Fibroblast of villous mesenchyme (primary cell): ENCODE data around the gene MED25. TPM values are rescaled to one million over a fixed set of nuclear protein-coding genes. Genes with fewer than 3 reads are reported as not detected.

Experiments
- DNase-seq: peaks from one replicate; pipeline ENCODE4 v3.0.0-alpha.2; 2010; ENCODE audit warnings: low read depth
- H3K4me3 ChIP-seq: 2 replicates; pipeline ENCODE4 v1.5.1; 2011; ENCODE audit warnings: low read depth, mild to moderate bottlenecking, low read length
- total RNA-seq: library from RNA; depleted of rRNA; stranded (reverse); fragments of >200 nt; gene quantifications from 2 replicates; pipeline ENCODE4 v1.2.3, GENCODE V29; 2012
- TF ChIP-seq, protein P1 (sequence below): IDR thresholded peaks from 2 replicates; pipeline ENCODE4 v1.5.1; 2012; ENCODE audit warnings: low read depth, mild to moderate bottlenecking, low read length; ENCODE audit not compliant: insufficient read depth

Gene MED25
- total RNA-seq, 1 donor, result 21.6 TPM

DNA sequence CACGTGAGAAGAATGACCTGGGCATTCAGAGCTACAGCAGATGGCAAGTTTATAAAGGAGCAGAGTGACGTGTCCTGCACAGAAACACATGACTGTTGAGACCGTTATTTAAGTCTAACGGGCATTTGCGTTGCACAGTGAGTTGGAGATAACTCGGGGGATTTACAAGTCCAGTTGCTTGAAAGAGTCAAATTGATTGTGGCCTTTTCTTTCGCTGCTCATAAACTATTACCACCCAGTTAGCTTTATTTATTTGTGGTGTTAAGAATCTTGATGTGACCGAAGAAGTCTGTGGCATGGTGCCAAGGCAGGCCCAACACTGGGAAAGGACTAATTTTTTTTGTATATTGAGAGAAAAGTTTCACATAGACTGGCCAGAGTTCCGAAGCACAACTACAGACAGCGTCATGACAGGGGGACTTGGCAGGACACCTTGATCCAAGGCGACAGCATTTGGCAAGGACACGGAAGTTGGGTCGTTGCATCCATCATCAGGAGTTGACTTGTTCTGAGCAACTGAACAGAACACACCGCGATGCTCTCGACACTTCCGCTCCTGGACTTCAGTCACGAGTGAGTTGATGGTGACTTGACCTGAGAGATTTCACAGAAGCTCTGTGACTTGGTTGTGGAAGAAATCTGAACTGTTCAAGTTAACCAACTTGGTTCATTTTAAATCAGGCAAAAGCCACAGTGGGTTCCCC lies 20.9 kb downstream of the MED25 start:
- no peak for DNase-seq
- TF ChIP-seq, protein P1, sequence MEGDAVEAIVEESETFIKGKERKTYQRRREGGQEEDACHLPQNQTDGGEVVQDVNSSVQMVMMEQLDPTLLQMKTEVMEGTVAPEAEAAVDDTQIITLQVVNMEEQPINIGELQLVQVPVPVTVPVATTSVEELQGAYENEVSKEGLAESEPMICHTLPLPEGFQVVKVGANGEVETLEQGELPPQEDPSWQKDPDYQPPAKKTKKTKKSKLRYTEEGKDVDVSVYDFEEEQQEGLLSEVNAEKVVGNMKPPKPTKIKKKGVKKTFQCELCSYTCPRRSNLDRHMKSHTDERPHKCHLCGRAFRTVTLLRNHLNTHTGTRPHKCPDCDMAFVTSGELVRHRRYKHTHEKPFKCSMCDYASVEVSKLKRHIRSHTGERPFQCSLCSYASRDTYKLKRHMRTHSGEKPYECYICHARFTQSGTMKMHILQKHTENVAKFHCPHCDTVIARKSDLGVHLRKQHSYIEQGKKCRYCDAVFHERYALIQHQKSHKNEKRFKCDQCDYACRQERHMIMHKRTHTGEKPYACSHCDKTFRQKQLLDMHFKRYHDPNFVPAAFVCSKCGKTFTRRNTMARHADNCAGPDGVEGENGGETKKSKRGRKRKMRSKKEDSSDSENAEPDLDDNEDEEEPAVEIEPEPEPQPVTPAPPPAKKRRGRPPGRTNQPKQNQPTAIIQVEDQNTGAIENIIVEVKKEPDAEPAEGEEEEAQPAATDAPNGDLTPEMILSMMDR, result no peak
- H3K4me3 ChIP-seq, result no peak overlapping the region

DNA sequence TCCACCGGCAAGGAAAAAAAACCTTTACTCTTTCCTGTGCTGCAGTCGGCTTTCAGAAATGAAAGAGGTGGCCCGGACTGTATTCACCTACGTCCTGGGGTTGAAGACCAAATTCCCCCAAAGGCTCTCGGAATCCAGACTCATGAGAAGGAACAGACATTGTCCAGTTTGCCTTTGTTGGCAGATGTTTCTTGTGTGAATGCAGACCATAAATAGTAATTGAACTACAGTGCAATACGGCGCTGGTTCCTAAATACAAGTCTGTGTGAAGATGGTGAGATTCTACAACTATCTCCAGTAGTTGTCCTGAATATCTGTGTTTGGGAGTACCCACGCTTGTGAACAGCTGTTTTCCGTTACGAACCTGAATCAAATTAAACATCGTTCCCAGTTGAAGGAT lies 21.6 kb downstream of the MED25 start:
- DNase-seq, result no peak
- H3K4me3 ChIP-seq, result no peak overlapping the region
- TF ChIP-seq, protein P1, result no peak

DNA sequence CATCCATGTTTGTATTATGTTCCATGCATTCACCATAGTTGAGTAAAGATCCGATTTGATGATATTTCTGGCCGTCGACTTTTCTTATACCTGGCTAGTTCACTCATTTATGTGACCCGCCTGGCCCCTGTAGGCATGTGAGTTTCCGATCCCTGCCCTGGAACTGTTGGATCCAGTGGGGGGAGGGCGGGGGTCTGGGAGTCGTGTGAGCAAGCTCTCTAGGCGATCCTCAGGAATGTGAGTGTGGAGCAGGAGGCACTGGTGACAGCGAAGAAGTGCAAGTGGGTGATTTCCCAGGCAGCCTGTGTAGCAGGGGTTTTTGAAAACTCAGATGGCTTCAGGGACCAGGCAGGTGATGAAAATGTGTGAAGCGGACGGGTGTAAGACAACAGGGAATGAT lies 22.2 kb downstream of the MED25 start:
- no peak overlapping the region for H3K4me3 ChIP-seq
- DNase-seq, result no peak
- TF ChIP-seq, protein P1, result no peak

DNA sequence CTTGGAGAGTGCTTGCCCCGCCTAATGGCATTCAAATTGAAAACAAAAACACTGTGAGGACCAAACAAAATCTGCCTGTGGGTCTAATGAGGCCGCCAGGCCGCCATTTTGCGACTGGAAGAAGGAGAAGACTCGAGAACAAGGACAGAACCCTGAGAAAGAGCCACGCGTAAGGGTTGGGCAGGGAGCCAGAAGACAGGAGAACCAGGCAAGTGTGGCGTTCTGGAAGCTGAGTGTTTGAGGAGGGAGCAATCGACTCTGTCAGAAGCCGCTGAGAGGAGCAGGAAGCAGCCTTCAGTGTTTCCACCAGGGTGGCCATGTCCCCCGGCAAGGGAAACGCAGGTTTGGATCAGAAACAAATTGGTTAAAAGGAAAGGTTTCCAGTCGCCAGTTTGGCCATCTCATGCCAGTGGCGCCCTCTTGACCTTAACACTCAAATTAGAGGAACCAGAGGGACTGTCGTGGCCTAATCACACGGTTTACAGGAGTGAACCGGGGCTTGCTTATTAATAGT lies 22.7 kb downstream of the MED25 start:
- no peak for DNase-seq
- TF ChIP-seq, protein P1, result no peak
- no peak overlapping the region for H3K4me3 ChIP-seq

DNA sequence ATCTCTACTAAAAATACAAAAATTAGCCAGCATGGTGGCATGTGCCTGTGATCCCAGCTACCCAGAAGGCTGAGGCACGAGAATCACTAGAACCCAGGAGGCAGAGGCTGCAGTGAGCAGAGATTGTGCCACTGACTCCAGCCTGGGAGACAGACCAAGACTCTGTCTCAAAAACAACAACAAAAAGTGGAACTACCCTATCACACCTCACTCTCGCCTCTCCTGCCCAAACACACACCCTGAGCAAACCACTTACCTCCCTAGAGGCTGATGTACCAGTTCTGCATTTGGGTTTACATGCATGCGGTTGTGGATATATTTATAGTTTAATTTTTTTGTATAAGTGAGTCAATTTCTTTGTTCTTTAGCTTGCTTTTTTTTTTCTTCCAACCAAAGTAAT lies 25.2 kb downstream of the MED25 start:
- no peak for DNase-seq
- no peak overlapping the region for H3K4me3 ChIP-seq
- TF ChIP-seq, protein P1, result no peak

DNA sequence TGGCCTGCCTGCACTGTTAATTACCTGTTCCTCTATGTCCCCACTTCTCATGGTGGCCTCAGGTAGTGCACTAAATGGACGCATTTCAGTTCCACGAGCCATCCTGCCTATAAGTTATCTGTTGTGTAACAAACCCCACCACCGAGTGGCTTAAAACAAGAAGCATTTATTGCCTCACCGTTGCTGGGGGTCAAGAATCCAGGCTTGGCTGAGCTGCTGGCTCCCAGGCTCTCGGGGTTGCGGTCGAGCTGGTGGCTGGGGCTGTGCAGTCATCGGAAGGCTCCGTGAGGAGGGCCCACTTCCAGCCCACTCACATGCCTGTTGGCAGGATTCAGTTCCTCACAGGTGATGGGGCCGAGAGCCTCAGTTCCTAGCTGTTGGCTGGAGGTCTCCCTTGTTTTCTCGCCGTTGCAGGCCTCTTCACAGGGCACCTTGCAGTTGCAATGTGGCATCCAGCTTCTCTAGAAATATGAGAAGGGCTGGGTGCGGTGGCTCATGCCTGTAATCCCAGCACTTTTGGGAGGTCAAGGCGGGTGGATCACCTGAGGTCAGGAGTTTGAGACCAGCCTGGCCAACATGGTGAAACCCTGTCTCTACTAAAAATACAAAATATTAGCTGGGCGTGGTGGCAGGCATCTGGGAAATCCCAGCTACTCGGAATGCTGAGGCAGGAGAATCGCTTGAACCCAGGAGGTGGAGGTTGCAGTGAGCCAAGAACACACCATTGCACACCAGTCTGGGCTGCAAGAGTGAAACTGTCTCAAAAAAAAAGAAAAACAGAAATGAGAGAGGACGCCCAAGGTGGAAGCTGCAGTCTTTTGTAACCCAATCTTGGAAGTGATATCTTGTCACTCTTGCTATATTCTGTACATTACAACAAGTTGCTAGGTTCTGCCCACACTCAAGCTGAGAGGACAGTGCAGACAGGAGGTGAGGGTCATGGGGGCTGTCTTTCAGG lies 26.3 kb downstream of the MED25 start:
- no peak for DNase-seq
- TF ChIP-seq, protein P1, result no peak
- no peak overlapping the region for H3K4me3 ChIP-seq
